GM21360 (cell line): ENCODE measurements around the gene ULK4.
"Not testable (repeated sequence)": the region's sequence is repeated elsewhere in the genome, so short reads cannot be mapped to it uniquely, and the experiment has no call there.

Experiments
- ATAC-seq: cut with Tn5 transposase; IDR thresholded peaks from one replicate; pipeline ENCODE4 v1.9.1; 2021; ENCODE audit warnings: mild to moderate bottlenecking, moderate library complexity; ENCODE audit not compliant: unreplicated experiment

The ULK4 gene

GRCh38 chr3:41286305-41286704 lies 675.6 kb downstream of the ULK4 start:
- ATAC-seq = no peak

GRCh38 chr3:41284934-41285333 lies 677.0 kb downstream of the ULK4 start:
- not testable (repeated sequence) for ATAC-seq

GRCh38 chr3:41277790-41278465 lies 684.0 kb downstream of the ULK4 start:
- ATAC-seq = no peak

- no peak for ATAC-seq
Observed at GRCh38 chr3:41276191-41276590, 685.7 kb downstream of the ULK4 start.

- no peak for ATAC-seq
Observed at GRCh38 chr3:41274944-41275668, 686.8 kb downstream of the ULK4 start.

- ATAC-seq = no peak
Observed at GRCh38 chr3:41272667-41273066, 689.2 kb downstream of the ULK4 start.

GRCh38 chr3:41267975-41268640 lies 693.8 kb downstream of the ULK4 start:
- ATAC-seq = no peak

- ATAC-seq = no peak
Observed at GRCh38 chr3:41265823-41266273, 696.1 kb downstream of the ULK4 start.

- no peak for ATAC-seq
Observed at GRCh38 chr3:41265011-41265545, 696.8 kb downstream of the ULK4 start.

- no peak for ATAC-seq
Observed at GRCh38 chr3:41260063-41260450, 701.8 kb downstream of the ULK4 start.

GRCh38 chr3:41259449-41260062 lies 702.3 kb downstream of the ULK4 start:
- no peak for ATAC-seq

GRCh38 chr3:41258239-41258800 lies 703.6 kb downstream of the ULK4 start:
- no peak for ATAC-seq

GRCh38 chr3:41251593-41251992 lies 710.3 kb downstream of the ULK4 start:
- ATAC-seq = no peak

- ATAC-seq = no peak
Observed at GRCh38 chr3:41250825-41251224, 711.1 kb downstream of the ULK4 start.

- no peak for ATAC-seq
Observed at GRCh38 chr3:41249318-41249717, 712.6 kb downstream of the ULK4 start.

GRCh38 chr3:41248525-41248924 lies 713.4 kb downstream of the ULK4 start:
- ATAC-seq = no peak

GRCh38 chr3:41247055-41248004 lies 714.6 kb downstream of the ULK4 start:
- no peak for ATAC-seq

- ATAC-seq = no peak
Observed at GRCh38 chr3:41244620-41245336, 717.1 kb downstream of the ULK4 start.

- no peak for ATAC-seq
Observed at GRCh38 chr3:41243183-41243582, 718.7 kb downstream of the ULK4 start.
